H1 (cell line): Measurements from ENCODE around the gene ACY1.

ENCODE experiments used
- ATF2 ChIP-seq: IDR thresholded peaks from 2 replicates; pipeline ENCODE4 v1.6.1; 2012; ENCODE audit warnings: low read length, inconsistent platforms
- CEBPB ChIP-seq: IDR thresholded peaks from 2 replicates; pipeline ENCODE4 v1.6.1; 2012; ENCODE audit warnings: low read depth, low read length
- CREB1 ChIP-seq: IDR thresholded peaks from 2 replicates; pipeline ENCODE4 v1.6.1; 2012; ENCODE audit warnings: inconsistent platforms
- EZH2 ChIP-seq: fragments of 200-600 bp; sonication (generic); IDR thresholded peaks from 2 replicates; pipeline ENCODE4 v1.7.1; 2012; ENCODE audit warnings: low read depth, mild to moderate bottlenecking, moderate library complexity, low read length, inconsistent platforms; ENCODE audit not compliant: severe bottlenecking
- NRF1 ChIP-seq: IDR thresholded peaks from 2 replicates; pipeline ENCODE4 v1.6.1; 2011; ENCODE audit warnings: mild to moderate bottlenecking, low read depth, low read length, improper control_type of control experiment
- RXRA ChIP-seq: IDR thresholded peaks from 2 replicates; pipeline ENCODE4 v1.6.1; 2011; ENCODE audit warnings: low read depth, mild to moderate bottlenecking, low read length, moderate library complexity; ENCODE audit not compliant: insufficient read depth

- TF ChIP-seq RXRA (no peak), ATF2 (no peak), NRF1 (no peak), EZH2 (no peak), CREB1 (no peak), CEBPB (no peak)
Measured at GRCh38 chr3:51945031-51945840, 38.1 kb upstream of the ACY1 start.
